Medulla oblongata (tissue), 1 donor: ENCODE data around the gene PRRT1.
A peak's percentile ranks its signal among the peaks of the same experiment; 100 is the strongest.

Experiments
- DNase-seq: peaks from one replicate; pipeline ENCODE4 v3.0.0-alpha.2; 2015; ENCODE audit errors: extremely low spot score

PRRT1 gene

GRCh38 chr6:32175711-32176475 lies 24.2 kb upstream of the PRRT1 start, which contains the start of gene AGPAT1:
Gene AGPAT1 (minus strand): TSS chr6:32176084. CDS start chr6:32171496, 4,588 bp downstream.
- DNase-seq, result peak; percentile 99

- DNase-seq, result no peak
Measured at GRCh38 chr6:32175322-32175710, 23.6 kb upstream of the PRRT1 start.

GRCh38 chr6:32174416-32174815 lies 22.7 kb upstream of the PRRT1 start:
- DNase-seq, result no peak

- no peak for DNase-seq
Measured at GRCh38 chr6:32173051-32173727, 21.4 kb upstream of the PRRT1 start.

GRCh38 chr6:32171234-32171633 lies 19.5 kb upstream of the PRRT1 start:
- DNase-seq, result no peak

- no peak for DNase-seq
Measured at GRCh38 chr6:32170294-32170693, 18.6 kb upstream of the PRRT1 start.

- DNase-seq, result no peak
Measured at GRCh38 chr6:32168807-32169591, 17.3 kb upstream of the PRRT1 start.

GRCh38 chr6:32168350-32168749 lies 16.6 kb upstream of the PRRT1 start:
- DNase-seq, result no peak

- DNase-seq, result no peak
Measured at GRCh38 chr6:32167761-32168262, 16.1 kb upstream of the PRRT1 start.

GRCh38 chr6:32167154-32167760 lies 15.5 kb upstream of the PRRT1 start:
- DNase-seq, result no peak

GRCh38 chr6:32166411-32167061 lies 14.8 kb upstream of the PRRT1 start:
- DNase-seq, result no peak

GRCh38 chr6:32164295-32164694 lies 12.6 kb upstream of the PRRT1 start, which contains the start of gene EGFL8:
Gene EGFL8 (plus strand): TSS chr6:32164595. CDS start chr6:32166166, 1,571 bp downstream.
- DNase-seq, result no peak

GRCh38 chr6:32163559-32164258 lies 12.0 kb upstream of the PRRT1 start:
- DNase-seq, result peak; percentile 28

GRCh38 chr6:32158052-32158451 lies 6.3 kb upstream of the PRRT1 start:
- no peak for DNase-seq

- no peak for DNase-seq
Measured at GRCh38 chr6:32156891-32157290, 5.2 kb upstream of the PRRT1 start.

GRCh38 chr6:32154514-32155161 lies 2.9 kb upstream of the PRRT1 start:
- DNase-seq, result peak; percentile 71

GRCh38 chr6:32153564-32154513 lies 2.1 kb upstream of the PRRT1 start, which contains the start of gene PPT2:
Gene PPT2 (plus strand): TSS chr6:32154141. CDS start chr6:32154595, 454 bp downstream.
- peak; percentile 93 for DNase-seq

GRCh38 chr6:32152769-32153563 lies 1.2 kb upstream of the PRRT1 start:
- DNase-seq, result peak; percentile 48
